Vagina (tissue), 2 donors: ENCODE measurements around the gene PPM1N.

Experiments
- CTCF ChIP-seq, 3 experiments: fragments of 450-650 bp in 2 of 3; fragments of 200-600 bp in 1 of 3; sonication (generic) in 1 of 3; IDR thresholded peaks; one replicate each; pipeline ENCODE4 v1.5.1; 2017 to 2019; ENCODE audit warnings: antibody characterized with exemption in 3 of 3, mild to moderate bottlenecking in 2 of 3, moderate library complexity in 2 of 3
- POLR2A ChIP-seq, 2 donors: fragments of 450-650 bp; IDR thresholded peaks; one replicate each; pipeline ENCODE4 v1.6.1; 2017; ENCODE audit warnings: antibody characterized with exemption in 2 of 2, mild to moderate bottlenecking in 2 of 2, moderate library complexity in 2 of 2
- POLR2AphosphoS5 ChIP-seq, 2 donors: sonication (generic); formaldehyde crosslinking; IDR thresholded peaks; one replicate each; pipeline ENCODE4 v1.9.0; 2017; ENCODE audit warnings: antibody characterized with exemption in 2 of 2, mild to moderate bottlenecking in 2 of 2, low read depth in 1 of 2; ENCODE audit not compliant: insufficient read depth in 1 of 2

GRCh38 chr19:45512881-45513483 is 14.7 kb downstream of the PPM1N start:
- no peak for TF ChIP-seq CTCF (IDR thresholded peaks at IDR 0.05)
- no peak for TF ChIP-seq POLR2AphosphoS5 (IDR thresholded peaks at IDR 0.05; ENCODE audit: insufficient read depth in 1 of 2, low read depth in 1 of 2)
- no peak for TF ChIP-seq POLR2A (IDR thresholded peaks at IDR 0.05)
